Measurements from ENCODE around the gene ERLIN1. TPM values are rescaled to one million over a fixed set of nuclear protein-coding genes. Genes with fewer than 3 reads are reported as not detected.

Gene ERLIN1
- total RNA-seq, 6 experiments from 2014 or later: 56.9 to 83.1 (median 74.2) TPM

GRCh38 chr10:100101192-100102076 is 84.4 kb downstream of the ERLIN1 start:
- H3K27ac Mint-ChIP-seq: no peak overlapping the region
- no peak for TF ChIP-seq CTCF (IDR thresholded peaks at IDR 0.05)
- peaks cover 17% of the 10 kb centered on the region for H3K27me3 Mint-ChIP-seq (ENCODE audit: insufficient read depth)
- H3K4me1 Mint-ChIP-seq (ENCODE audit: low read depth): peaks cover 19% of the 10 kb centered on the region
- peak; percentile 5 for DNase-seq
- no peak overlapping the region; the same call in 1 of the 2 replicates for H3K4me3 Mint-ChIP-seq
- H3K36me3 Mint-ChIP-seq (ENCODE audit: low read depth): peaks cover 10% of the 10 kb centered on the region
- peaks cover 18% of the 10 kb centered on the region for H3K9me3 Mint-ChIP-seq

GRCh38 chr10:100100651-100101184 is 85.1 kb downstream of the ERLIN1 start:
- Mint-ChIP-seq H3K9me3 (peaks cover 21% of the 10 kb centered on the region), H3K4me3 (peak overlapping the region; percentile 4; the same call in 1 of the 2 replicates), H3K36me3 (ENCODE audit: low read depth) (peaks cover 10% of the 10 kb centered on the region), H3K27ac (peak overlapping the region; percentile 17; the same call in 1 of the 2 replicates), H3K27me3 (ENCODE audit: insufficient read depth) (peaks cover 17% of the 10 kb centered on the region), H3K4me1 (ENCODE audit: low read depth) (peaks cover 19% of the 10 kb centered on the region)
- peak; percentile 71 for TF ChIP-seq CTCF (IDR thresholded peaks at IDR 0.05)
- peak; percentile 63 for DNase-seq

Other genes with a start within 250 kb of the ERLIN1 start
- gene DNMBP, start 176.1 kb downstream of the ERLIN1 start, total RNA-seq (2021; fragmentation: NEBNext Ultra II Directional; extraction: Animal tissue kit (Norgen Biotek cat#: 25700)): 10 to 100 TPM; 24.9 to 44.7 (median 28.6) TPM
- not detected for gene CPN1, start 104.2 kb downstream of the ERLIN1 start, total RNA-seq (2021; fragmentation: NEBNext Ultra II Directional; extraction: Animal tissue kit (Norgen Biotek cat#: 25700))
- gene CHUK, start 43.6 kb upstream of the ERLIN1 start, total RNA-seq (2021; fragmentation: NEBNext Ultra II Directional; extraction: Animal tissue kit (Norgen Biotek cat#: 25700)): 10 to 100 TPM; 18.2 to 22.6 (median 20.6) TPM
- 10 to 100 TPM; 19.1 to 24.5 (median 20.6) TPM for gene CWF19L1, start 81.6 kb upstream of the ERLIN1 start, total RNA-seq (2021; fragmentation: NEBNext Ultra II Directional; extraction: Animal tissue kit (Norgen Biotek cat#: 25700))
- gene BLOC1S2, start 100.7 kb upstream of the ERLIN1 start, total RNA-seq (2021; fragmentation: NEBNext Ultra II Directional; extraction: Animal tissue kit (Norgen Biotek cat#: 25700)): 10 to 100 TPM; 52.4 to 62.1 (median 55.0) TPM
- gene PKD2L1, start 144.2 kb upstream of the ERLIN1 start, total RNA-seq (2021; fragmentation: NEBNext Ultra II Directional; extraction: Animal tissue kit (Norgen Biotek cat#: 25700)): not detected
- 10 to 100 TPM; 11.5 to 16.8 (median 14.9) TPM for gene SCD, start 161.2 kb upstream of the ERLIN1 start, total RNA-seq (2021; fragmentation: NEBNext Ultra II Directional; extraction: Animal tissue kit (Norgen Biotek cat#: 25700))

Measured in HFFc6 (cell line).